Common myeloid progenitor, CD34-positive (primary cell): ENCODE results near the gene SMAP2.
A peak's percentile ranks its signal among the peaks of the same experiment; 100 is the strongest.

ENCODE experiments used
- CTCF ChIA-PET: fragments of 350-600 bp; sonication (Branson Sonifier 250); formaldehyde crosslinking; loops from one replicate; lab custom pipeline; 2021; ENCODE audit warnings: antibody characterized with exemption; lab: Charles Lee
- POLR2A ChIA-PET: fragments of 350-600 bp; sonication (Branson Sonifier 250); formaldehyde crosslinking; loops from one replicate; lab custom pipeline; 2021; ENCODE audit warnings: antibody characterized with exemption; lab: Charles Lee
- DNase-seq, 3 donors: peaks; one replicate each; pipeline versions ENCODE4 v3.0.0 to v3.0.0-alpha.2; 2013
- H3K27ac ChIP-seq, 2 experiments: 1 replicate in 1 of 2; 2 replicates in 1 of 2; pipeline ENCODE4 v1.7.0; 2013; ENCODE audit warnings: inconsistent platforms in 2 of 2, low read length in 2 of 2, mild to moderate bottlenecking in 2 of 2, low read depth in 1 of 2, moderate library complexity in 1 of 2; ENCODE audit not compliant: severe bottlenecking in 2 of 2, insufficient read depth in 1 of 2, poor library complexity in 1 of 2
- H3K27me3 ChIP-seq, 5 experiments: replicated peaks in 2 of 5; 1 replicate in 3 of 5; 2 replicates in 2 of 5; pipeline versions ENCODE4 v1.6.1 to v1.7.0; 2013; ENCODE audit warnings: low read length in 4 of 5, mild to moderate bottlenecking in 2 of 5, moderate library complexity in 2 of 5, inconsistent platforms in 1 of 5; ENCODE audit not compliant: insufficient read depth in 5 of 5, control insufficient read depth in 4 of 5
- H3K36me3 ChIP-seq, 4 experiments: 1 replicate in 2 of 4; 2 replicates in 2 of 4; pipeline versions ENCODE4 v1.6.1 to v1.7.0; 2013; ENCODE audit warnings: low read length in 3 of 4, control low read depth in 1 of 4, mild to moderate bottlenecking in 1 of 4; ENCODE audit not compliant: control insufficient read depth in 4 of 4, insufficient read depth in 4 of 4
- H3K4me1 ChIP-seq, 4 experiments: 1 replicate in 3 of 4; 2 replicates in 1 of 4; pipeline versions ENCODE4 v1.6.1 to v1.7.1; 2013; ENCODE audit warnings: low read length in 3 of 4, mild to moderate bottlenecking in 3 of 4, control low read depth in 1 of 4, inconsistent platforms in 1 of 4, moderate library complexity in 1 of 4; ENCODE audit not compliant: control insufficient read depth in 4 of 4, insufficient read depth in 4 of 4; ENCODE audit errors: control extremely low read depth in 1 of 4
- H3K4me3 ChIP-seq, 7 experiments: 1 replicate in 4 of 7; 2 replicates in 3 of 7; pipeline versions ENCODE4 v1.5.1 to v1.7.0; 2013; ENCODE audit warnings: mild to moderate bottlenecking in 7 of 7, low read length in 6 of 7, moderate library complexity in 6 of 7, inconsistent platforms in 2 of 7, low read depth in 2 of 7, control low read depth in 1 of 7; ENCODE audit not compliant: insufficient read depth in 4 of 7, control insufficient read depth in 1 of 7; ENCODE audit errors: extremely low read depth in 1 of 7
- H3K9me3 ChIP-seq, 5 experiments: 1 replicate in 4 of 5; 2 replicates in 1 of 5; pipeline versions ENCODE4 v1.6.1 to v1.7.1; 2013; ENCODE audit warnings: low read length in 4 of 5, mild to moderate bottlenecking in 2 of 5, inconsistent platforms in 1 of 5, low read depth in 1 of 5, moderate library complexity in 1 of 5; ENCODE audit not compliant: control insufficient read depth in 4 of 5, insufficient read depth in 2 of 5; ENCODE audit errors: control extremely low read depth in 1 of 5
- WGBS: methylation state at CpG from one replicate; pipeline ENCODE4 v1.1.5; 2013; ENCODE audit not compliant: insufficient coverage; 5-methylcytosine and 5-hydroxymethylcytosine counted together

The SMAP2 gene

GRCh38 chr1:40394491-40395172 is 21.1 kb downstream of the SMAP2 start:
- ChIA-PET CTCF (interaction anchor here (1.5 to 1.9 kb wide), 2 partner anchors 8 to 11 kb away, joined by 5 to 9 read pairs; no protein-coding TSS in a partner anchor), POLR2A (interaction anchor here (1.2 to 1.4 kb wide), 2 partner anchors 10 to 20 kb away, joined by 3 to 5 read pairs; no protein-coding TSS in a partner anchor)
- Histone ChIP-seq H3K27me3 (no peaks in the 10 kb centered on the region), H3K36me3 (peaks cover 0 to 6% (median 0%) of the 10 kb centered on the region in 4 experiments), H3K9me3 (no peaks in the 10 kb centered on the region), H3K27ac (peak overlapping the region; percentile 18 to 19), H3K4me1 (peaks cover 20 to 60% (median 52%) of the 10 kb centered on the region in 4 experiments), H3K4me3 (no peak overlapping the region)
- peak in 2 of 3 donors; percentile 68 to 78 for DNase-seq
- no CpG with 5 or more reads among the region's 3 CpGs for WGBS

GRCh38 chr1:40395190-40396175 is 22.0 kb downstream of the SMAP2 start:
- Histone ChIP-seq H3K4me3 (peak overlapping the region in 1 of 7 experiments; percentile 25), H3K4me1 (peaks cover 16 to 58% (median 51%) of the 10 kb centered on the region in 4 experiments), H3K27ac (peak overlapping the region in 1 of 2 experiments; percentile 36), H3K27me3 (no peaks in the 10 kb centered on the region), H3K9me3 (no peaks in the 10 kb centered on the region), H3K36me3 (peaks cover 0 to under 1% (median 0%) of the 10 kb centered on the region in 4 experiments)
- CTCF ChIA-PET, result interaction anchor here (1.5 to 1.9 kb wide), 2 partner anchors 9 to 10 kb away, joined by 5 to 9 read pairs; no protein-coding TSS in a partner anchor
- POLR2A ChIA-PET, result interaction anchor here (1.4 kb wide), 1 partner anchor 21 kb away, joined by 3 read pairs; no protein-coding TSS in a partner anchor
- DNase-seq, result no peak
- no CpG with 5 or more reads among the region's 3 CpGs for WGBS

GRCh38 chr1:40396420-40396819 is 22.9 kb downstream of the SMAP2 start:
- CTCF ChIA-PET, result interaction anchor here (1.9 kb wide), 1 partner anchor 10 kb away, joined by 9 read pairs; no protein-coding TSS in a partner anchor
- POLR2A ChIA-PET, result no interaction called here
- peak in 2 of 3 donors; percentile 62 for DNase-seq
- peak overlapping the region in 1 of 7 experiments; percentile 40 for H3K4me3 ChIP-seq
- H3K36me3 ChIP-seq, result no peaks in the 10 kb centered on the region
- no peaks in the 10 kb centered on the region for H3K9me3 ChIP-seq
- no CpG with 5 or more reads among the region's 1 CpG for WGBS
- peaks cover 12 to 58% (median 49%) of the 10 kb centered on the region in 4 experiments for H3K4me1 ChIP-seq
- no peaks in the 10 kb centered on the region for H3K27me3 ChIP-seq
- peak overlapping the region in 1 of 2 experiments; percentile 36 for H3K27ac ChIP-seq

GRCh38 chr1:40397258-40397657 is 23.7 kb downstream of the SMAP2 start:
- WGBS, result no CpG with 5 or more reads among the region's 2 CpGs
- H3K4me3 ChIP-seq, result peak overlapping the region in 1 of 7 experiments; percentile 40
- H3K36me3 ChIP-seq, result no peaks in the 10 kb centered on the region
- POLR2A ChIA-PET, result no interaction called here
- CTCF ChIA-PET, result interaction anchor here (5.0 kb wide), 1 partner anchor 59 kb away, joined by 25 read pairs; no protein-coding TSS in a partner anchor
- no peaks in the 10 kb centered on the region for H3K27me3 ChIP-seq
- no peak overlapping the region for H3K27ac ChIP-seq
- no peak for DNase-seq
- peaks cover 8 to 55% (median 46%) of the 10 kb centered on the region in 4 experiments for H3K4me1 ChIP-seq
- no peaks in the 10 kb centered on the region for H3K9me3 ChIP-seq

- CTCF ChIA-PET, result interaction anchor here (0.6 to 5.0 kb wide), 14 partner anchors 9 to 321 kb away, joined by 3 to 25 read pairs (median 4); partner anchors contain the start of gene SMAP2
- DNase-seq, result peak in 2 of 3 donors; percentile 58 to 72
- WGBS, result 85% methylated on average over 4 of the region's 4 CpGs
- no peaks in the 10 kb centered on the region for H3K9me3 ChIP-seq
- H3K4me1 ChIP-seq, result peaks cover 7 to 42% (median 34%) of the 10 kb centered on the region in 4 experiments
- POLR2A ChIA-PET, result no interaction called here
- no peaks in the 10 kb centered on the region for H3K27me3 ChIP-seq
- H3K27ac ChIP-seq, result no peak overlapping the region
- H3K4me3 ChIP-seq, result no peak overlapping the region
- no peaks in the 10 kb centered on the region for H3K36me3 ChIP-seq
Measured at GRCh38 chr1:40399984-40400704, 26.6 kb downstream of the SMAP2 start.
